Activated naive CD4-positive, alpha-beta T cell treated with anti-CD3 and anti-CD28 coated beads for 36 hours (primary cell): Measurements from ENCODE around the gene MSL2. TPM values are rescaled to one million over a fixed set of nuclear protein-coding genes. Genes with fewer than 3 reads are reported as not detected.
"Not testable (repeated sequence)": the region's sequence is repeated elsewhere in the genome, so short reads cannot be mapped to it uniquely, and the experiment has no call there.

Experiments
- CTCF ChIA-PET: fragments of 350-600 bp; sonication (Branson Sonifier 250); formaldehyde crosslinking; loops from one replicate; lab custom pipeline; 2021; ENCODE audit warnings: antibody characterized with exemption; lab: Charles Lee
- DNase-seq: peaks from one replicate; pipeline ENCODE4 v3.0.0-alpha.2; 2020
- H3K27ac Mint-ChIP-seq: one replicate; pipeline ENCODE4 v1.8.0; 2021; ENCODE audit warnings: mild to moderate bottlenecking, mixed read lengths
- H3K27me3 Mint-ChIP-seq: one replicate; pipeline ENCODE4 v1.8.0; 2021; ENCODE audit warnings: low read depth, mixed read lengths
- H3K36me3 Mint-ChIP-seq: one replicate; pipeline ENCODE4 v1.8.0; 2021; ENCODE audit warnings: low read depth, mixed read lengths
- H3K4me1 Mint-ChIP-seq: one replicate; pipeline ENCODE4 v1.8.0; 2021; ENCODE audit warnings: low read depth, mixed read lengths
- H3K4me3 Mint-ChIP-seq: one replicate; pipeline ENCODE4 v1.8.0; 2021; ENCODE audit warnings: mild to moderate bottlenecking, moderate library complexity, mixed read lengths
- H3K9me3 Mint-ChIP-seq: one replicate; pipeline ENCODE4 v1.8.0; 2021; ENCODE audit warnings: mixed read lengths
- intact Hi-C: fragments of 100-400 bp; cut with micrococcal nuclease; formaldehyde crosslinking; loops from one replicate; pipeline ENCODE4 v1.15.1; 2023
- total RNA-seq, 2 experiments: library from RNA; stranded (reverse); gene quantifications; one replicate each; pipeline ENCODE4 v1.2.3, GENCODE V29; 2021

Gene MSL2
- 10 to 100 TPM; 40.6 to 42.7 TPM for total RNA-seq

DNA sequence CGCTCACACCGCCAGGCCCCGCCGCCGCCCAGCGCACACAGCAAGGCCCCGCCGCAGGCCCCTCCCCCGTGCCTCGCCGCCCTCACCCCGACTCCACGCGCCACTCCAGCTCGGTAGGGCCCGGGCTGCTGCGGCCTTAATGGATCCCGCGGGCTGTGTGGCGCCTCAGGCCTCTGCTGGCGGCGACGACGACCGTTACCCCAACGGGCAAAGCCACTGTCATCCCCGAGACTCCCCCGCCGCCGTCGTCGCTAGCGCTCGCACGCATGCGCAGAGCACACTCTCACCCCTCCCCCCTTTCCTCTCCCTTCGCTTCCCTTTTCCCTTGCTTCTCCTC lies at the start of gene MSL2:
MSL2 (minus strand) TSS at position 272 of the 337 bp plus-strand sequence. CDS start 1,222 bp downstream, outside the sequence.
- H3K36me3 Mint-ChIP-seq: peaks cover 41% of the 10 kb centered on the region
- DNase-seq: no peak
- no peaks in the 10 kb centered on the region for H3K9me3 Mint-ChIP-seq
- H3K27me3 Mint-ChIP-seq: peaks cover 2% of the 10 kb centered on the region
- CTCF ChIA-PET: interaction anchor here (0.7 to 2.7 kb wide), 3 partner anchors 54 to 556 kb away, joined by 3 to 13 read pairs (median 3); partner anchors contain the start of genes PCCB and STAG1
- peak within 1 kb of the TSS; percentile 100 for H3K4me3 Mint-ChIP-seq
- peaks cover 22% of the 10 kb centered on the region for H3K4me1 Mint-ChIP-seq
- intact Hi-C loops: loop anchor here (1.0 to 5.0 kb wide), 11 partner anchors 54 to 1959 kb away; partner anchors contain the start of genes CEP63, NCK1, PCCB and STAG1
- peak within 1 kb of the TSS; percentile 94 for H3K27ac Mint-ChIP-seq

GRCh38 chr3:136245691-136246090 lies 49.6 kb upstream of the MSL2 start:
- CTCF ChIA-PET: no interaction called here
- DNase-seq: no peak
- no peak overlapping the region for H3K27ac Mint-ChIP-seq
- H3K4me3 Mint-ChIP-seq: no peak overlapping the region
- H3K27me3 Mint-ChIP-seq: no peaks in the 10 kb centered on the region
- H3K4me1 Mint-ChIP-seq: peaks cover 5% of the 10 kb centered on the region
- H3K9me3 Mint-ChIP-seq: no peaks in the 10 kb centered on the region
- intact Hi-C loops: no loop called here
- no peaks in the 10 kb centered on the region for H3K36me3 Mint-ChIP-seq

- Mint-ChIP-seq H3K36me3 (no peaks in the 10 kb centered on the region), H3K27ac (no peak overlapping the region), H3K27me3 (no peaks in the 10 kb centered on the region), H3K4me1 (no peaks in the 10 kb centered on the region), H3K4me3 (no peak overlapping the region), H3K9me3 (no peaks in the 10 kb centered on the region)
- intact Hi-C loops: no loop called here
- CTCF ChIA-PET: no interaction called here
- no peak for DNase-seq
These were observed 43.0 kb upstream of the MSL2 start for GRCh38 chr3:136239094-136239493.

DNA sequence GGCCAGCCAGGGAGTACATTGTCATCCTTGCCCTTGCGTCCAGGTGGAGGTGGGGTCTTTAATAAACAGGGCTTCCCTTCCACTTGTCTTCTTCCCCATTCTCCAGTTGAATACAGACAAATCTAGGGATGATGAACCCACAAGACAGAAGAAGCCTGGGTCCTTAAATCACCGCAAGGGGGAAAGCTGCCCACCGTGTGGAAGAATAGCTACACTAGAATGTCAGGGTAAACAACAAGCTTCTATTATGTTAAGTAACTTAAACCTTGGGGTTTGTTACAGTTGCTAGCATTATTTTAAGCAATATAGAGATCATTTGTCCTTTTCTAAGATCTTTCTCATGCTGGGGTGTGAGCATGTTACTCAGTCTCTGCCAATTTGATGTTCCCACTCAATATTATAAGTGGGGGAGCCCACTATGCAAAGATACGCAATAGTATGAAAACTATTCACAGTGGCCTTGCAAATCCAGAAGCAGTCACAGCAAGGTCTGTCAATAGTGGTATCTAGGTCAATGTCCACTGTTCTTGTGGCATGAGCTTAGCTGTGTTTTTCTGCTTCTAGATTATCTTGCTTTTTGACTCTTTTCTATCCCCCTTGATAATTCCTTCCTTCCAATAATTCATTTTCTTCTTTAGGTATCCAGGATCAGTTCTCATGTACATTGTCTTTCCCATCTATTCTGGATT lies 42.0 kb upstream of the MSL2 start:
- H3K27ac Mint-ChIP-seq: no peak overlapping the region
- H3K4me1 Mint-ChIP-seq: no peaks in the 10 kb centered on the region
- no peaks in the 10 kb centered on the region for H3K27me3 Mint-ChIP-seq
- CTCF ChIA-PET: no interaction called here
- H3K36me3 Mint-ChIP-seq: no peaks in the 10 kb centered on the region
- intact Hi-C loops: no loop called here
- no peak for DNase-seq
- no peaks in the 10 kb centered on the region for H3K9me3 Mint-ChIP-seq
- no peak overlapping the region for H3K4me3 Mint-ChIP-seq

DNA sequence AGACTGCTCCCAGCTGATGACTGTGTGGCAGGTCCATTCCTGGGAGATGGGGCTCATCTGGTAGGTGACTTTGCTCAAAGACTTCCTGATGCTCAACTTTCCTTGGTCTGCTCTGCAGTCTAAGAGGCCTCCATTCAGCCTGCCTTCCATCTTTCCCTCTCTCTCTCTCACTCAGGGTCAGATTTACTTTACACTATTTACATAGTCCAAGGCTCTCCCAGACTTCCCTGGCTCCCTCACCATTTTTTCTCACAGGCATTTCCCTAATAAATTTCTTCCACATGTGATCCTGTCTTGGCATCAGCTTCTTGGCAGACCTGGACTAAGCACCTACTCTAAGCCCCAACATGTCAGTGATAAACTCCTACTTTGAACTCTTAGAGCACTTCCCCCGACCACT lies 41.0 kb upstream of the MSL2 start:
- CTCF ChIA-PET: interaction anchor here (1.1 kb wide), 1 partner anchor 160 kb away, joined by 3 read pairs; no protein-coding TSS in a partner anchor
- DNase-seq: no peak
- Mint-ChIP-seq H3K36me3 (no peaks in the 10 kb centered on the region), H3K4me1 (no peaks in the 10 kb centered on the region), H3K27me3 (no peaks in the 10 kb centered on the region), H3K27ac (no peak overlapping the region), H3K9me3 (no peaks in the 10 kb centered on the region), H3K4me3 (no peak overlapping the region)
- intact Hi-C loops: no loop called here

DNA sequence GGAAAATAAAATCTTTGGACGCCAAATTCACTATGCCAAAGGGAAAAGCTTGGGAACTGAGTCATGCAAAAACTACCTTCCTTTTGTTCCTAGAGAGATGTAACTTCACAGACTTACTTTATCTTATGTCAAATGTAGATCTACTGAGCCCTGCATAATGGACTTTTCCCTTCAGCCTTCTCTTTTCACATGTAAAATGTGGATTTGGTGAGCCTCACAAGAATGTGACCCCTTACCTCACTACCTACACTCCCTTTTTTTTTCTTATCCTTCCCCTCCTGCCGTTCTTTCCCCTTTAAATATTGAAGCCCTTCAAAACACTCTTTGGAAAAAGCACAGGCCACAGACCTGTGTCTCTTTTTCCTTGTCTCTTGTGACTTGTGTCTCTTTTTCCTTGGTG lies 40.0 kb upstream of the MSL2 start:
- CTCF ChIA-PET: no interaction called here
- no peaks in the 10 kb centered on the region for H3K9me3 Mint-ChIP-seq
- H3K36me3 Mint-ChIP-seq: no peaks in the 10 kb centered on the region
- no peaks in the 10 kb centered on the region for H3K27me3 Mint-ChIP-seq
- H3K4me1 Mint-ChIP-seq: no peaks in the 10 kb centered on the region
- intact Hi-C loops: no loop called here
- no peak overlapping the region for H3K4me3 Mint-ChIP-seq
- H3K27ac Mint-ChIP-seq: no peak overlapping the region
- DNase-seq: no peak

GRCh38 chr3:136235545-136235944 lies 39.4 kb upstream of the MSL2 start:
- DNase-seq: no peak
- Mint-ChIP-seq H3K36me3 (no peaks in the 10 kb centered on the region), H3K27me3 (no peaks in the 10 kb centered on the region), H3K4me3 (no peak overlapping the region), H3K9me3 (no peaks in the 10 kb centered on the region), H3K4me1 (no peaks in the 10 kb centered on the region), H3K27ac (no peak overlapping the region)
- CTCF ChIA-PET: interaction anchor here (0.7 kb wide), 1 partner anchor 15 kb away, joined by 3 read pairs; no protein-coding TSS in a partner anchor
- intact Hi-C loops: no loop called here

DNA sequence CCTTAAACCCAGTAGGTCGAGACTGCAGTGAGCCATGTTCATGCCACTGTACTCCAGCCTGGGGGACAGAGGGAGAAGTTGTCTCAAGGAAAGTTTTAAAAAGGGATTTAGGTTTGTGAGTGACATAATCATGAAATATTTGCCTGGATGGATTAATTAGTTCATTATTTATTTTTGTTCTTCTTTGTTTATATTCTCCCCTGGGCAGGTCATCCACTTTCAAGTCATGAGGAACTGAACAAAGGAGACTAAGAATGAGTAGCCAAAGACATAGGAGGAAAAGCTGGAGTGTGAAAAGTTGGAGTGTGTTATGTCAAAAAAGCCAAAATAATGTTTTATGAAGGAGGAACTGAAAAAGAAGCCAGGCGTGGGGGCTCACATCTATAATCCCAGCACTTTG lies 36.3 kb upstream of the MSL2 start:
- no peaks in the 10 kb centered on the region for H3K27me3 Mint-ChIP-seq
- no peak overlapping the region for H3K27ac Mint-ChIP-seq
- H3K4me3 Mint-ChIP-seq: no peak overlapping the region
- no peak for DNase-seq
- no peaks in the 10 kb centered on the region for H3K36me3 Mint-ChIP-seq
- intact Hi-C loops: no loop called here
- H3K9me3 Mint-ChIP-seq: no peaks in the 10 kb centered on the region
- CTCF ChIA-PET: no interaction called here
- no peaks in the 10 kb centered on the region for H3K4me1 Mint-ChIP-seq

DNA sequence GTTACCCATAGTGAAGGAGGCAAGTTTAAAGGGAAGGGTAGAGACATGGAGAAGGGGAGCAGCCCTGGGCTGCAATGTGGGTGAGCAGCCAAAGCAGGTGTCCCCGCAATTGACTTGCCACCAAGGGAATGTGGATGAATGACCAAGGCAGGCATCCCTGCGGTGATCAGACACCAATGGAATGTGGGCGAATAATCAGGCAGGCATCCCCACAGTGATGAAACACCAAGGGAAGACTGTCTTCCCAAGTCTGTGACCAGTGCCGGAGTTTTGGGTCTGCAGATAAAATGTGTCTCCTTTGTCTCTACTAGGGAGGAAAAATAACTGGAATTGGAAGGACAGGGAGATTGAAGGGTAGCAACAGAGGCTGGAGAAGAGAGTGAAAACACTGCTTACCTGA lies 26.6 kb upstream of the MSL2 start:
- intact Hi-C loops, H3K27ac Mint-ChIP-seq, DNase-seq, H3K4me1 Mint-ChIP-seq, H3K9me3 Mint-ChIP-seq, CTCF ChIA-PET, H3K36me3 Mint-ChIP-seq, H3K27me3 Mint-ChIP-seq, H3K4me3 Mint-ChIP-seq: not testable (repeated sequence)

- Mint-ChIP-seq H3K9me3 (no peaks in the 10 kb centered on the region), H3K4me3 (no peak overlapping the region), H3K27me3 (peaks cover 7% of the 10 kb centered on the region), H3K4me1 (no peaks in the 10 kb centered on the region), H3K36me3 (no peaks in the 10 kb centered on the region), H3K27ac (no peak overlapping the region)
- no peak for DNase-seq
- CTCF ChIA-PET: interaction anchor here (0.6 to 0.7 kb wide), 2 partner anchors 15 to 16 kb away, joined by 3 read pairs; no protein-coding TSS in a partner anchor
- intact Hi-C loops: no loop called here
These were observed 15.4 kb upstream of the MSL2 start for GRCh38 chr3:136211547-136211946.

DNA sequence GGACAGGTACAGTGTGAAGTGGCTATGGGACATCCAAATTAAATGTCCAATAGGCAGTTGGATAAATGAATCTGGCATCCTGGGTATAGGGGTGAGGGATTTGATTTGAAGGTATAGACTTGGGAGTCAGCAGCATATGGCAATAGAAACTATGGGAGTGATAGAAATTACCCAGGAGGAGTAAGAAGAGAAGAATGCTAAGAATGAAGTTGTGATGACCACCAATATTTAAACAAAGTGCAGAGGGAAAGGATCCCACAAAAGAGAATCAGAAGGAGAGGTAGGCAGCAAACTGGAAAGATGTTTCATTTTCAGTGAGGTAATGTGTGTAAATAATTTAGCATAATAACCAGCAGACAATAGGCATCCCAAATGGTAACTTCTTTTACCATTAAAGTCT lies 13.8 kb upstream of the MSL2 start:
- CTCF ChIA-PET: no interaction called here
- Mint-ChIP-seq H3K9me3 (no peaks in the 10 kb centered on the region), H3K27ac (no peak overlapping the region), H3K36me3 (no peaks in the 10 kb centered on the region), H3K4me1 (no peaks in the 10 kb centered on the region), H3K4me3 (no peak overlapping the region), H3K27me3 (peaks cover 7% of the 10 kb centered on the region)
- no peak for DNase-seq
- intact Hi-C loops: no loop called here

GRCh38 chr3:136207489-136208115 lies 11.5 kb upstream of the MSL2 start:
- CTCF ChIA-PET: no interaction called here
- intact Hi-C loops: no loop called here
- no peaks in the 10 kb centered on the region for H3K4me1 Mint-ChIP-seq
- DNase-seq: no peak
- no peaks in the 10 kb centered on the region for H3K9me3 Mint-ChIP-seq
- H3K27me3 Mint-ChIP-seq: peaks cover 7% of the 10 kb centered on the region
- no peaks in the 10 kb centered on the region for H3K36me3 Mint-ChIP-seq
- no peak overlapping the region for H3K4me3 Mint-ChIP-seq
- no peak overlapping the region for H3K27ac Mint-ChIP-seq

DNA sequence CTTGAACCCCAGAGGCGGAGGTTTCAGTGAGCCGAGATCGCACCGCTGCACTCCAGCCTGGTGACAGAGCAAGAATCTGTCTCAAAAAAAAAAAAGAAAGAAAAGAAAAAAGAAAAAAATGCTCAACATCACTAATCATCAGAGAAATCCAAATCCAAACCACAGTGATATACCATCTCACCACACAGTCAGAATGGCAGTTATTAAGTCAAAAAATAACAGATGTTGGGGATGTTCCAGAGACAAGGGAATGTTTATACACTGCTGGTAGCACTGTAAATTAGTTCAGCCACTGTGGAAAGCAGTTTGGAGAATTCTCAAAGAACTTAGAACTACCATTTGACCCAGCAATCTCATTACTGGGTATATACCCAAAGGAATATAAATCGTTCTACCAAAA lies 3.1 kb upstream of the MSL2 start:
- H3K4me1 Mint-ChIP-seq, H3K27ac Mint-ChIP-seq, H3K4me3 Mint-ChIP-seq, H3K27me3 Mint-ChIP-seq, H3K9me3 Mint-ChIP-seq, CTCF ChIA-PET, DNase-seq: not testable (repeated sequence)
- intact Hi-C loops: loop anchor here (5.0 kb wide), 4 partner anchors 348 to 1962 kb away; no protein-coding TSS in a partner anchor
- peaks cover 17% of the 10 kb centered on the region for H3K36me3 Mint-ChIP-seq
